ENCODE results near the gene LONP2.

LONP2 gene

DNA sequence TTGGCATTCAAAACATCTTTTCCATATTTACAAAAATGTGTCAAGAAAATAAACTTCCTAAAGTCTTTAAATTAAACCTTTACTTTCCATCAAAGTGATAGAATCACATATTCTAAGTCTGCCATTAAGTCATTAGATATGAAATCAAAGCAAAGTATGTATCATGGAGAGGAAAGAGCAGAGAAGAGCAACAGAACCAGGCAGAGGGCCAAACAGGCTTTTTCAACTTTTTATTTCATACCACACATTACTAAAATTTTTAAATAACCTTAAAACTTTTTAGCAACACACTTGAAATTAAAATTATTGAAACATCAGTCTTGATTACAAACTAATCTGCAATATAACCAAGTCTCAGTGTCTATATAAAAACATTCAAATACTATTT is 127.3 kb downstream of the LONP2 start:
- Histone ChIP-seq H3K4me2 (ENCODE audit: low read length) (no peak overlapping the region), H3K4me3 (ENCODE audit: low read depth, low read length, poor library complexity, severe bottlenecking) (no peak overlapping the region), H4K20me1 (ENCODE audit: insufficient read depth, low read length) (peaks cover 3% of the 10 kb centered on the region; the same call in 1 of the 2 replicates), H2AFZ (ENCODE audit: low read length) (no peak overlapping the region), H3K36me3 (ENCODE audit: insufficient read depth, low read length) (no peaks in the 10 kb centered on the region), H3K27me3 (ENCODE audit: insufficient read depth, low read length) (no peaks in the 10 kb centered on the region), H3K9me3 (ENCODE audit: low read length) (no peaks in the 10 kb centered on the region), H3K9me2 (ENCODE audit: low read depth, low read length) (no peaks in the 10 kb centered on the region), H3K9ac (ENCODE audit: low read length) (no peak overlapping the region), H3K4me1 (ENCODE audit: insufficient read depth, low read length, severe bottlenecking) (peaks cover 18% of the 10 kb centered on the region), H3F3A (ENCODE audit: insufficient read depth, low read length) (no peaks in the 10 kb centered on the region), H3K79me2 (ENCODE audit: insufficient read depth, low read length) (peaks cover 89% of the 10 kb centered on the region), H3K27ac (ENCODE audit: low read depth, low read length, poor library complexity, severe bottlenecking) (no peak overlapping the region)
- TF ChIP-seq CTCF (IDR thresholded peaks at IDR 0.05; ENCODE audit: low read length) (no peak), EZH2 (IDR thresholded peaks at IDR 0.05; ENCODE audit: borderline replicate concordance, low read length) (no peak)

- no peak overlapping the region for H2AFZ ChIP-seq (ENCODE audit: low read length)
- H3K36me3 ChIP-seq (ENCODE audit: insufficient read depth, low read length): no peaks in the 10 kb centered on the region
- no peaks in the 10 kb centered on the region for H3K9me2 ChIP-seq (ENCODE audit: low read depth, low read length)
- no peak overlapping the region for H3K27ac ChIP-seq (ENCODE audit: low read depth, low read length, poor library complexity, severe bottlenecking)
- no peak overlapping the region for H3K4me2 ChIP-seq (ENCODE audit: low read length)
- no peak for TF ChIP-seq CTCF (IDR thresholded peaks at IDR 0.05; ENCODE audit: low read length)
- no peak for TF ChIP-seq EZH2 (IDR thresholded peaks at IDR 0.05; ENCODE audit: borderline replicate concordance, low read length)
- H3F3A ChIP-seq (ENCODE audit: insufficient read depth, low read length): no peaks in the 10 kb centered on the region
- peaks cover 3% of the 10 kb centered on the region; the same call in 1 of the 2 replicates for H4K20me1 ChIP-seq (ENCODE audit: insufficient read depth, low read length)
- no peak overlapping the region for H3K9ac ChIP-seq (ENCODE audit: low read length)
- H3K79me2 ChIP-seq (ENCODE audit: insufficient read depth, low read length): peaks cover 89% of the 10 kb centered on the region
- peaks cover 5% of the 10 kb centered on the region for H3K4me1 ChIP-seq (ENCODE audit: insufficient read depth, low read length, severe bottlenecking)
- no peaks in the 10 kb centered on the region for H3K27me3 ChIP-seq (ENCODE audit: insufficient read depth, low read length)
- H3K4me3 ChIP-seq (ENCODE audit: low read depth, low read length, poor library complexity, severe bottlenecking): no peak overlapping the region
- no peaks in the 10 kb centered on the region for H3K9me3 ChIP-seq (ENCODE audit: low read length)
Observed at GRCh38 chr16:48372744-48373143, 128.6 kb downstream of the LONP2 start.

DNA sequence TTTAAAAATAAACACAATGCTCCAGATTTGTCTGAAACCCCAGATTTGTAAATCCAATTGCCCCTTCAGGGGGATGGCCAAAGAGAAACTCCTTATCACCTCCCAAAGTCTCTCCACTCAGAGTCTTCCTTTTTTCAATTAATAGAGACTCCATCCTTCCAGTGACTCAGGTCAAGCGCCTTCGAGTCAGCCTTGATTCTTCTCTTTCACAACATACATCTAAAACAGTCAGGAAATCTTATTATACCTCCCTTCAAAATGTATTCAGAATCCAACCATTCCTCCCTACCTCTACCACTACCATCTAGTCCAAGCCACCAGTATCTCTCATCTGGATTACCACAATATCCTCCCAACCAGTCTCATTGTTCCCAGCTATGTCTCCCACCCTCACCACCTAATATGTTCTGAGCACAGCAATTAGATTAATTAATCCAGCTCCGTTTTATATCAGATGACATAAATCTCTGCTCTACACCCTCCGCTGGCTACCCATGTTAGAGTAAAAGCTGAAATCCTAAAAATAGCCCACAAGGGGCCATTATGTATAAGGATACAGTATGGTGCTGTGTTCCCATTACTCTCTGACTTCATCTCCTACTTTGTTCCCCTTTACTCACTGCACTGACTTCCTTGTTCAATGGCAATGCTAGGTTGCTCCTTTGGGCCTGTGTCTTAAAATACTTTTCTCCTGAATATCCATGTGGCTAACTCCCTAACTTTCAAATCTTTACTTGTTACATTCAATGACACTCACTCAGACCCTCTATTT is 129.3 kb downstream of the LONP2 start:
- Histone ChIP-seq H3F3A (ENCODE audit: insufficient read depth, low read length) (no peaks in the 10 kb centered on the region), H3K4me1 (ENCODE audit: insufficient read depth, low read length, severe bottlenecking) (peaks cover 4% of the 10 kb centered on the region), H3K4me3 (ENCODE audit: low read depth, low read length, poor library complexity, severe bottlenecking) (no peak overlapping the region), H3K9ac (ENCODE audit: low read length) (no peak overlapping the region), H3K27me3 (ENCODE audit: insufficient read depth, low read length) (no peaks in the 10 kb centered on the region), H2AFZ (ENCODE audit: low read length) (no peak overlapping the region), H3K9me2 (ENCODE audit: low read depth, low read length) (no peaks in the 10 kb centered on the region), H3K79me2 (ENCODE audit: insufficient read depth, low read length) (peaks cover 90% of the 10 kb centered on the region), H3K9me3 (ENCODE audit: low read length) (no peaks in the 10 kb centered on the region), H3K4me2 (ENCODE audit: low read length) (no peak overlapping the region), H3K27ac (ENCODE audit: low read depth, low read length, poor library complexity, severe bottlenecking) (no peak overlapping the region), H3K36me3 (ENCODE audit: insufficient read depth, low read length) (no peaks in the 10 kb centered on the region), H4K20me1 (ENCODE audit: insufficient read depth, low read length) (peaks cover 3% of the 10 kb centered on the region; the same call in 1 of the 2 replicates)
- no peak for TF ChIP-seq CTCF (IDR thresholded peaks at IDR 0.05; ENCODE audit: low read length)
- no peak for TF ChIP-seq EZH2 (IDR thresholded peaks at IDR 0.05; ENCODE audit: borderline replicate concordance, low read length)
